Measurements from ENCODE around the gene RTN4IP1. TPM values are rescaled to one million over a fixed set of nuclear protein-coding genes. Genes with fewer than 3 reads are reported as not detected.

The RTN4IP1 gene
- total RNA-seq, 1 experiment from 2014 or later = 12.5 TPM

DNA sequence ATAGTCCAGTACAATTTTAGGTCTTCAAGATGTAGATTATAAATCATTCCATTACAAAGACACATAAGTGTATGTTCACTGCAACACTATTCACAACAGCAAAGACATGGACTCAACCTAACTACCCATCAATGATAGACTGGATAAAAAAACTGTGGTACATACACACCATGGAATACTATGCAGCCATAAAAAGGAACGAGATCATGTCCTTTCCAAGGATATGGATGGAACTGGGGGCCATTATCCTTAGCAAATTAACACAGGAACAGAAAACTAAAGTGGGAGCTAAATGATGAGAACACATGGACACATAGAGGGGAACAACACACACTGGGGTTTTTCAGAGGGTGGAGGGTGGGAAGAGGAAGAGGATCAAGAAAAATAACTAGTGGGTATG, 6.3 kb downstream of the RTN4IP1 start:
- H3K79me1 ChIP-seq (ENCODE audit: insufficient read depth, low read depth, low read length, poor library complexity, severe bottlenecking) = no peaks in the 10 kb centered on the region
- H4K5ac ChIP-seq (ENCODE audit: insufficient read length, low read depth, low read length) = no peak overlapping the region
- no peak overlapping the region for H4K8ac ChIP-seq (replicated peaks; ENCODE audit: insufficient read length, low read depth, low read length)
- peaks cover 4% of the 10 kb centered on the region; the same call in 1 of the 2 replicates for H3K4me1 ChIP-seq (ENCODE audit: insufficient read depth, low read length)
- no peaks in the 10 kb centered on the region for H3K79me2 ChIP-seq (ENCODE audit: insufficient read depth, low read length)
- H3K23ac ChIP-seq (ENCODE audit: insufficient read length, low read depth, low read length) = no peak overlapping the region
- no peak overlapping the region for H2BK15ac ChIP-seq (ENCODE audit: low read depth, low read length)
- no peaks in the 10 kb centered on the region for H3K23me2 ChIP-seq (ENCODE audit: insufficient read length, low read depth, low read length, poor library complexity, severe bottlenecking)
- no peak for DNase-seq
- H3K9ac ChIP-seq (ENCODE audit: extremely low read depth, insufficient read length, low read length) = no peak overlapping the region
- no peak overlapping the region for H3K27ac ChIP-seq (ENCODE audit: insufficient read length, low read depth, low read length)
- peaks cover 7% of the 10 kb centered on the region for H3K9me3 ChIP-seq (ENCODE audit: control insufficient read depth, low read depth, low read length)
- no peak overlapping the region for H3K14ac ChIP-seq (ENCODE audit: insufficient read depth, low read length)
- no peak overlapping the region for H2BK12ac ChIP-seq (ENCODE audit: insufficient read length, low read depth, low read length)
- H3K18ac ChIP-seq (ENCODE audit: insufficient read length, low read depth, low read length) = no peak overlapping the region
- peaks cover 14 to 18% of the 10 kb centered on the region in 2 experiments for H3K9me3 Mint-ChIP-seq
- no peak overlapping the region for H2BK20ac ChIP-seq (ENCODE audit: low read depth, low read length, poor library complexity, severe bottlenecking)
- no peaks in the 10 kb centered on the region for H3K27me3 ChIP-seq (ENCODE audit: insufficient read depth, low read length)
- H2BK5ac ChIP-seq (ENCODE audit: insufficient read length, low read length) = no peak overlapping the region
- H3K4ac ChIP-seq (ENCODE audit: low read depth, low read length) = no peak overlapping the region
- peaks cover 36 to 41% of the 10 kb centered on the region in 2 experiments for H3K4me1 Mint-ChIP-seq
- TF ChIP-seq, protein P1, sequence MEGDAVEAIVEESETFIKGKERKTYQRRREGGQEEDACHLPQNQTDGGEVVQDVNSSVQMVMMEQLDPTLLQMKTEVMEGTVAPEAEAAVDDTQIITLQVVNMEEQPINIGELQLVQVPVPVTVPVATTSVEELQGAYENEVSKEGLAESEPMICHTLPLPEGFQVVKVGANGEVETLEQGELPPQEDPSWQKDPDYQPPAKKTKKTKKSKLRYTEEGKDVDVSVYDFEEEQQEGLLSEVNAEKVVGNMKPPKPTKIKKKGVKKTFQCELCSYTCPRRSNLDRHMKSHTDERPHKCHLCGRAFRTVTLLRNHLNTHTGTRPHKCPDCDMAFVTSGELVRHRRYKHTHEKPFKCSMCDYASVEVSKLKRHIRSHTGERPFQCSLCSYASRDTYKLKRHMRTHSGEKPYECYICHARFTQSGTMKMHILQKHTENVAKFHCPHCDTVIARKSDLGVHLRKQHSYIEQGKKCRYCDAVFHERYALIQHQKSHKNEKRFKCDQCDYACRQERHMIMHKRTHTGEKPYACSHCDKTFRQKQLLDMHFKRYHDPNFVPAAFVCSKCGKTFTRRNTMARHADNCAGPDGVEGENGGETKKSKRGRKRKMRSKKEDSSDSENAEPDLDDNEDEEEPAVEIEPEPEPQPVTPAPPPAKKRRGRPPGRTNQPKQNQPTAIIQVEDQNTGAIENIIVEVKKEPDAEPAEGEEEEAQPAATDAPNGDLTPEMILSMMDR (conservative IDR thresholded peaks at IDR 0.05) = no peak
- no CpG with 5 or more reads among the region's 1 CpG for WGBS (ENCODE audit: extremely low coverage, insufficient read length, low lambda C conversion rate)
- H4K91ac ChIP-seq (ENCODE audit: insufficient read length, low read depth, low read length) = no peak overlapping the region
- no peaks in the 10 kb centered on the region; the same call in 1 of the 2 replicates for H3K27me3 Mint-ChIP-seq (ENCODE audit: low read depth)
- no peak overlapping the region for H2BK120ac ChIP-seq (ENCODE audit: low read depth, low read length, poor library complexity, severe bottlenecking)
- peaks cover 21 to 48% (median 38%) of the 10 kb centered on the region in 3 experiments for H3K36me3 Mint-ChIP-seq (ENCODE audit: insufficient read depth in 1 of 3, low read depth in 3 of 3)
- H2AK5ac ChIP-seq (ENCODE audit: insufficient read length, low read length) = no peak overlapping the region
- no peak overlapping the region for H3K56ac ChIP-seq (ENCODE audit: insufficient read length, low read depth, low read length)
- no peak overlapping the region for H2AFZ ChIP-seq (ENCODE audit: low read length)
- no peak overlapping the region for H3T11ph ChIP-seq (ENCODE audit: low read length)
- no peak overlapping the region for H3K4me3 Mint-ChIP-seq
- no peak overlapping the region for H3K27ac Mint-ChIP-seq
- H3K4me2 ChIP-seq (ENCODE audit: insufficient read depth, insufficient read length, low read length) = no peak overlapping the region
- no peaks in the 10 kb centered on the region for H4K20me1 ChIP-seq (ENCODE audit: control insufficient read depth, insufficient read depth, insufficient read length)

Measured in H9 (cell line).